Measurements from ENCODE around the gene ZSCAN5A.
A peak's percentile ranks its signal among the peaks of the same experiment; 100 is the strongest.

GRCh38 chr19:56309511-56310185, 5.0 kb downstream of the ZSCAN5A start:
- TF ChIP-seq CTCF (IDR thresholded peaks at IDR 0.05; ENCODE audit: insufficient read depth, low read depth, low read length): peak; percentile 22
- TF ChIP-seq EZH2 (IDR thresholded peaks at IDR 0.05; ENCODE audit: insufficient read depth, low read length): no peak

All from astrocyte (in vitro differentiated cells and primary cell).